HG03175 (cell line): ENCODE results near the gene TGM2.

Experiments
- ATAC-seq: cut with Tn5 transposase; IDR thresholded peaks from one replicate; pipeline ENCODE4 v1.9.1; 2021; ENCODE audit warnings: mild to moderate bottlenecking, moderate library complexity; ENCODE audit not compliant: unreplicated experiment

TGM2 gene

DNA sequence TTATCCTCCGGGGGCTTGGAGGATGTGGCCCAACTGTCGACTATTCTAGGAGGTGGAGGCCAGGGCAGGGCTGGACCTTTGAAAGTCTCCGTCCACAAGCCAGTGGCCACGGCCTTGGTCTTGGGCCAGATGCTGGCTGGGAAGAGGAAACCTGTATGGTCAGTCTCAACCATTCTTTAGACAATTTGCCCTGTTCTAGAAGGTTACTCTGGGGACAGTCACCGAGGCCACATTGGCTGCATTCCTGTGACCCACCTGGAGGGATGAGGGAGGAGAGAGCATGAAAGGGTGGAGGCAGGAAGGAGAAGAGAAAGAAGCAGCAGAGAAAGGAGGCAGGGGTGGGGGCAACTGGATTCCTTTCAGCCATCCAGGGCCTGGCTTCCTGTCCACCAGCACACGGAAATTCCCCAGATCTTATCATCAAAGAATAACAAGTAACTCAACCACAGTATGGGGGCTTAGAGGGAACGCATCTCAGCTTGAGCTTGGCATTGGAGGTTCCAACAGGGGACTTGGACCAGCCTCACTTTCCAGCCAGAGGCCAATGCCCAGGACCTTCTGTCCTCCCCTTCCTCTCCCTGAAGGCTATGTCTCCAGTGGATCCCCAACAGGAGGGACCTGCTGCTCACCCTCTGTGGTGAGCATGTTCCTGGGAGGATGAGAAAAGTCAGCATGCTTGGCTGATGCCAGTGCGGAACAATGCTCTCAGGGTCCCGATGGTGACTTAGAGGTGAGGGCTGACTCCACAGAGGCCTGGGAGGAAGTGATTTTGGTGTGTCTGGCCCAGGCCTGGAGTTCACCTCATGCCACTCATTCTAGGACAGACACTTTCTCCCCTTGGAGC, 30.4 kb downstream of the TGM2 start:
- ATAC-seq: no peak

DNA sequence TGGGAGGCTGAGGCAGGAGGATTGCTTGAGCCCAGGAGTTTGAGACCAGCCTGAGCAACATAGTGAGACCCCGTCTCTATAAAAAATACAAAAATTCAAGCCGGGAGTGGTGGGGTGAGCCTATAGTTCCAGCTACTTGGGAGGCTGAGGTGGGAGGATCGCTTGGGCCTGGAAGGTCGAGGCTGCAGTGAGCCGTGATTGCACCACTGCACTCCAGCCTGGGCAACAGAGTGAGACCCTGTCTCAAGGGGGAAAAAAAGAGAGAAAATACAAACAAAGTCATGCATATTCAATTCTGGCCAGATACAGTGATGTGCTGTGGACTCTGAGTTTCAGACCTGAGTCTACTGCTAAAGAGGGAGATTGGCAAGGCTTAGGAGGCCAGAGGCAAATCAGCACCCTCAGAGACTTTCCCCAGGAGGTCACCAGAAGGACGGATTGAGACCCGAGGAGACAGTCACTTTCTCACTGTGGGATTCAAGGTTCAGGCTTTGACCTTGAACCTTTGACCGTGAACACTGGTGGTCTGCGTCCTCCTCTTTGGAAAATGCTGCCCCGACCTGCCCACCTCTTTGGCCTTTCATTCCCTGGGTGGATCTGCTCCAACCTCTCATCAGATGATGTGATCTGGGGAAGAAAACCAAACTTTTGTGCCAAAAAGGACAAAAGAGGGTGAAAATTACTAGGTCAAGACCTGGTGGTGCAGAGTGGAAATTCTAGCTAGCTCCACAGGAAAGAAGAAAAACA, 31.2 kb downstream of the TGM2 start:
- ATAC-seq: no peak

DNA sequence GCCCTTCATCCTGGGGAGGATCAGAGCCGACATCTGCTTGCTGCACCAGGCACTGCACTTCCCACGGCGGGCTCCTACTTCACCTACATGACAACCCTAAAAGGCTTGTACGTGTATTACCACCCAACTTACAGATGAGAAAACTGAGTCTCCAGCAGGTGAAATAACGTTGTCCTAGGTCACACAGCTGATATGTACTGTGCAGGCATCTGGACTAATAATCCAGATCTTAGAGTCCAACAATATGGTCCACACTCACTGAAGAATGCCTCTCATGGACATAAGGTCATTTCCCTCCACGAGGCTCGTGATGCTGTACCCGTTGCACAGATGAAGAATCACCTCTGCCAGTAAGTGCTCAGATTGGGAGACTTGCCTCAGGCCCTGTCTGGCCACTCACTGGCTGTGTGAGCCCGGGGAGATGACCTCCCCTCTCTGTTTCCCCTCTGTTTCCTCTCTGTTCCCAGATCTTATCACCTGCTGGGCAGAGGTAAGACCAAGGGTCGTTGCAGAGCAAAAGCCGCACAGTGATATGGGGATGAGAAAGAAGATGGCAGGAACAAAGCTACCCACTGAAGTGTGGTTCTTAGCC, 32.1 kb downstream of the TGM2 start:
- no peak for ATAC-seq

DNA sequence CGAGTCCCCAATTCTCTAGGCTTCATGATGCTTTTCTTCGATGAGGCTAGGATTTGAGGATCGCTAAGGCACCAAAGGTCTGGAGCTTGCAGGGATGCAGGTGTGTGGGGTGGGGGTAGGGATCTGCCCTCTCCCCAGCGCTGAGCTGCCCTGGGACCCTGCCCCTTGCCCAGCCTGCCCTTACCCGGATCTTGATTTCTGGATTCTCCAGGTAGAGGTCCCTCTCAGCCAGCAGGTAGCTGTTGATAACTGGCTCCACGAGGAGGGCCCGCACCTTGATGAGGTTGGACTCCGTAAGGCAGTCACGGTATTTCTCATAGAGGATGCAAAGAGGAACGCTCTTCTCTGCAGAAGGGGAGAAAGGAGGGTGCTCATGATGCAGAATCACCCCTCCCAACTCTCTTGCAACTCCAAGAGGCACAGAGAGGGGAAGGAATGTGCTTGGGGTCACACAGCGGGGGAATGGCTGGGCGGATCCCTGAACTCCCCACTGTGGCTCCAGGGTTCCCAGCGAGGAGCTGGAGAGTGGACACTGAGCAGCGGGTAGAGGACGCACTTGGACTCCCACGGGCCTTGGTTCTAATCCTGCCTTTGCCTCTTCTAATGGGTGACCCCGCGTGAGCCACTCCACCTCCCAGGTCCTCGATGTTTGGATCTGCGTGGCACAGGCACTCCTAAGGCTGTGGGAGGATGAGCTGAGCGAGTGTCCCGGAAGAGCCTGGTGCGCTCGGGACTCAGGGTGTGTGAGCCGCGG, 32.7 kb downstream of the TGM2 start:
- ATAC-seq: no peak

DNA sequence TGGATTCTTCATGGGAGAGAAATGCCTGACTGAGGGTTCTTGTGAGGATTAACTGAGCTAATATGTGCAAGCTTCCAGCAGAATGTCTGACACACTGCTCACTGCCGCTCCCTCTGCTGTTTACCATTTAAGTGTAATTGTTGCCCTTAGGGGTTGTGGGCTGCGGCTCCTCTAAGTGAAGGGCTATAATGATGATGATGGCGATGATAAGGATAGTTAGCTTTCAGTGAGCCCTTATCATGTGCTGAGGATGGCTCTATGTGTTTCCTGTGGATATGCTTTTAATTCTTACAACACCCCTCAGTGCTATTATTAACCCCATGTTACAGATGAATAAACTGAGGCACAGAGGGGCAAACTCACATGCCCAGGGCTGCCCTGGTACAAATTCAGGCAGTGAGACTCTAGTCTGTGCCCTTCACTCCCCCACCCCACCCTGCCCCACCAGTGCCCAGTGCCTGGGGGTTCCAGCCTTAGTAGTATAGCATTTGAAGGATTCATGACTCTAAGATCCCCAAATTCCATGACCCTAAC, 33.4 kb downstream of the TGM2 start:
- ATAC-seq: no peak

DNA sequence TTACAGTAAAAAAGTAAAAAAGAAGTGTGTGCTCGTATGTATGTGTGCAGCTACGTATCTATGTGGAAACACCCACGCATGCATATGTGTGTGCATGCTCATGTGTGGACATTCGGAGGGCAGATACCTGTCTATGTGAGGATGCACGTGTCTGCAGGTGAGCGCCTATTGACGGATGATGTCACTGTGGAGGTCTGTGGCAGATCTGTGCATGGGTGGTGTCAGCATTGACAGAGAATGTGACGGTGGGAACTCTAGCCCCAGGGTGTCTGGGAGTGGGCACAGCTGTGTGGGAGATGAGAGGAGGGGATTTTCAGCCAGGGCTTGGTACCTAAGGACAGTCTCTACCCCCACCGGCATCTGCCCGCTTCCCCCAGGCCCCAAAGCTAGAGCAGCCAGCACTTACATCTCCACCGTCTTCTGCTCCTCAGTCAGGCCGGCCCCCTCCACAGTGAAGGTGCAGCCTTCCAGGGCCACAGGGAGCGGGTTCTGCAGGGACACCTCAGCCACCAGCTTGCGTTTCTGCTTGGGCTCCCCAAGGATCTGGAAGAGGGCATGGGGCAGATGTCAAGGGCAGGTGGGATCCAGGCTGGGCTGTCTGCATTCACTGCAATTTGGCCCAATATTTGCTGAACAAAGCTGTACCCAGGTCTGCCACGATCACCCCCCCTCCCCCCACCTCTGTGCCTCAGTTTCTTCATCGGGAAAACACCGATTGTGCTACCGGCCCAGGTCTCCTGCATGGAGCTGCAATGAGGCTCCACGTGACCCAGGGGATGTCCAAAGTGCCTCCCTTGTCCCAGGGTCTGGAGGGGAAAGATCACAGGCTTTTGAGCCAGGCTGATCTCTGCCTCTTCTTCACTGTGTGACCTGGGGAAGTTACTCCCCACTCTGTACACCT, 34.1 kb downstream of the TGM2 start:
- ATAC-seq: no peak

DNA sequence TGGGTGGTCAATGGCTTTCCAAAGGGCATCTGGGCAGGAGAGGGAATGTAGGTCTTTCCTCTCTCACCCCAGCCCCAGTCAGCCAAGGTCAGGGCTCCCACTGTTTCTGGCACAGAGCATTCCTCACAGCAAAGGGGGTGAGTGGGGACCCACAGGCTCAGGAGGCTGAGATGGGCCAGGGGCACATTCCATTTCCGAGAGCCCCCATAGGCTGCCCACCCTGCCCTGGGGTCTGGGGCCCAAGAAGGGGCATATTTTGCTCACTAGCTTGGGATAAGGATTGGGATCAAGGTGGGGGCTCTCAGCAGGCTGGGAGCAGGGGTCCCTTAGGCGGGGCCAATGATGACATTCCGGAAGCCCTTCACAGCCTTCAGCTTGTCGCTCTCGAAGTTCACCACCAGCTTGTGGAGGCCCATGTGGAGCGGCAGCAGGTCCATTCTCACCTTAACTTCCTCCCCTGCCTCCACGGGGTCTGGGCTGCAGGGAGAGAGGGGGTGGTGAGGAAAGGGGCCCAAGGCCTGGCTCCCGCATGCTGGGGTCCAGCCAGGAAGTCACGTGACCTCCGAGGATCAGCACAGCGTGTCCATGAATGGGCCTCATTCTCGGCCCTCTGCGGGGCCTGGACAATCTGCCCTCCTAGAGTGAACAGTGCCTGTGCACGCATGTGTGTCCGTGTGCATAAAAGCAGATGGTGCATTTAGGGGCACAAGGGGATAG, 35.0 kb downstream of the TGM2 start:
- no peak for ATAC-seq

DNA sequence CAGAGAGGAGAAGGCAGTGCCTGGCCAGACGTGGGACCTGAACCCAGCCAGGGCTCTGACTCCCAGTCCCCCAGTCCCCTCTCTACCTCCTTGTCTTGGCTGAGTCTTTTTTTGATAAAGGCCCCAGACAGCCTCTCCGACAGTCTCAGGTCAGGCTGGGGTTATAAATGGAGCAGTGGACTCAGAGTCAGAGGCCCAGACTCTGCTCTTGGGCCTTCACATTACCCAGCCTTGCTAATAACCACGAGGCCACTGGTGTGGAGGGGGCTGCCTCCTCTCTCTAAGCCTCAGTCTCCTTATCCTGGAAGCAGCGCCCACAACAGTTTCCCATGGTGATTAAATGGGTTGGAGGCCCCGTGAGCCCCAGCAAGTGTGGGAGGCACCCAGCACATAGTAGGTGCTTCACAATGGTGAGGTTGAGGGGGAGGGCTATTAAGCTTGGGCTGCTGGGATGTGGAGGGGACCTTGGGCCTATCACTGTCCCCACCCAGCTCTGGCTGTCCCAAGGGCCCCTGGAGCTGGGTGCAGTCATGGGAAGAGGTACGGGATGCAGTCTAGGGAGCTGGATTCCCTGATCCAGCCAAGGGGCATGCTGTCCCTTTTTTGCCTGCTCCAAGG, 35.7 kb downstream of the TGM2 start:
- ATAC-seq: no peak

DNA sequence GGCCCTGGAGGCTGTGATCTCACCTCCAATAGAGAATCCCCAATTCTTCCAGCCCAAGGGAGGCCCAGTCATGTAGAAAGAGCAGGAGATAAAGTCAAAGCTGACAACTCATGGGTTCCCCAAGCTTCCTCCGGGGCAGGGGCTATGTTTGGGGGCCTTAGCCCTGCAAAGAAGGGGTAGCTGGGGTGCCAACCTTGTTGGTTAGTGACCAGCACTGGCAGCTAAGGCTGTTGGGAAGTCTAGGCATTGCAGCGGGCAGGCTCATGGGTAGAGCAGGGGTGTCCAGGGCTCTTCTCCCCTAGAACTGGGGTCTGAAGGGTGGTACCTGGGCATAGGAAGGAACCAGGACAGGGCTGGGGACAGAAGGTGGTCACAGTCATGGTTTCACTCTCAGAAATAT, 36.4 kb downstream of the TGM2 start:
- no peak for ATAC-seq

DNA sequence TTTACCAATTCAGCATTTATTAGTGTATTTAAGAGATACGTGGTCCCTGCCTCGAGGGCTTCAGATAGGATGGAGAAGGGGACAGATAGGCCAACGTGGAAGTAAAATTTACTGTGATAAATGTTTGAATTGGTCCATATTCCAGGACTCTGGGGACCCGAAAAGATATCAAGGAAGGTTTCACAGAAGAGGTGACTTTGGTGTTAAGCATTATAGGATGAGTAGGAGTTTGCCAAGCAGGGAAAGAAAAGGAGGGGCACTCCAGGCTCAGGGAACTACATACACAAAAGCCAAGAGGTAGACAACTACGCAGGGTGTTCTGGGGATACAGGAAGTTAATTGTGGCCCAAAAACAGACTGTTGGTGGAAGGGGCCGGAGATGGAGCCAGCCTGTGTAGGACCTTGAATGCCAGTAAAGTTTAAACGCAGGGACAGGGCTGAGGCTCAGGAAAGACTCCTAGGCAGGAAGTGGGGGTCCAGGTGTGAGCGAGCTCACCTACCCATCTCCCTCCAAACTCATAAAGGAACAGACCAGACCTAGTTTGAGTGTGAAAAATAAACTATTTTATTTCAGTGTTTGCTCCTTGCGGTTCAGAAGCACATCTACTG, 37.0 kb downstream of the TGM2 start:
- ATAC-seq: no peak

DNA sequence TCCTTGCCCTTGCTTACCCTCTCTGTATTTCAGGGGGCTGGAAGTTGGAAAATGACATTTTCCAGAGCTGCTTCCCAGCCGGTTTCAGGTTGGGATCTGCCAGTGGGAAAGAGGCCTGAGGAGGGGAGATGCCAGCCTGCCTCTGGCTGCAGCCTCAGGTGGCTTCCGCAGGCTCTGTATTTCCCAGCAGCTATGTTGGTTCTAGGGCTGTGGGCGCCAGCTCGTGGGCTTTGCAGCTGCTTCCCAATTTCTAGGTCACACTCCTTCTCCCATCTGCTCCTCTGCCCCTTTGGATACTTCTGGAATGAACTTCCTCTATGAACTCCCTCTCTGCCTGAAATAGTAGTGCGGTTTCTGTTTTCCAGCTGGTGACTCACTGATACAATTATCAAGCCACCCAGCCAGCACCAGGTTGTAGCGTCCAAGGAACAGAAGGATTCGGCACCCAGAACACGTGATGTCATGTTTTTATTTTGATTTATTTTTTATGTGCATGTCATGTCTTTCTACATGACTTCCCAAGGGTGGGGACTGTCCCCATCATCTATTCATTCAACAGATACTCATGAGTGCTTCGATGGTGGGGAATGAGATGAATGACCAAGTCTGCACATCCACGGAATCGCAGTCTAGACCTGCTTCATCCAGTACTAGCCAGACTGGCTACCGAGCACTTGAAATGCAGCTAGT, 38.0 kb downstream of the TGM2 start:
- no peak for ATAC-seq

DNA sequence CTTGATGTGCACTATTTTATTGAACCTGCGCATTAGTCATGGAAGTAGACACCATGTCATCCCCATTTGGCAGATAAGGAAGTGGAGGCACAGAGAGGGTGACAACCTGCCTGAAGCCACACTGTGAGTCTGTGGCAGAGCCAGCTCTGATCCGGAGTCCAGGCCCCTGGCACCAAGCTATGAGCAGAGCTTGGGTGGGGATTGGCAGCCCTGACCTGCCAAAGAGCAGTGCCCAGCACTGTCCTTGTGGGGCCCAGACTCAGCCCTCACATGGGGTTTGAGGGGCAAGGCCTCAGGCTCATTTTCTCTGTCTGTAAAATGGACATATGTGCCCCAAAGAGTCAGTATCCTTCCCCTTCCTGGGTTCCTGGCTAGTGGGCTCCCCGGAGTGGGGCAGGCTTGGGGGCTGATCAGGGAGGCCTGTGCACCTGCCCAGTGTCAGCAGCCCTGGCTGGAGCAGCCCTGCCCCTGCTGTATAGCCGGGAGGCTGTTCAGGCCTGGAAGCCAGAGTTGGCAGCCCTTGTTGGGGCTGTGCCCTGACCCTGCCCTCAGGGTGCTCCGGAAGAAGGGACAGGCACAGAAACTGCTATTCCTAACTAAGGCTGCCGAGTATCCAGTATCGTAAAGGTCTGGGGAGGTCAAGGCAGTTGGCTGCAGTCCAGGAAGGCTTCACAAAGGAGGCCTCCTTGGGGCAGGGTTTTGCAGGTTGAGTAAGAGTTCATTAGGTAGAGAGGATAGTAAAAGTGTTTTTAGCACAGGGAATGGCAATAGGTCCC, 38.7 kb downstream of the TGM2 start:
- ATAC-seq: no peak

DNA sequence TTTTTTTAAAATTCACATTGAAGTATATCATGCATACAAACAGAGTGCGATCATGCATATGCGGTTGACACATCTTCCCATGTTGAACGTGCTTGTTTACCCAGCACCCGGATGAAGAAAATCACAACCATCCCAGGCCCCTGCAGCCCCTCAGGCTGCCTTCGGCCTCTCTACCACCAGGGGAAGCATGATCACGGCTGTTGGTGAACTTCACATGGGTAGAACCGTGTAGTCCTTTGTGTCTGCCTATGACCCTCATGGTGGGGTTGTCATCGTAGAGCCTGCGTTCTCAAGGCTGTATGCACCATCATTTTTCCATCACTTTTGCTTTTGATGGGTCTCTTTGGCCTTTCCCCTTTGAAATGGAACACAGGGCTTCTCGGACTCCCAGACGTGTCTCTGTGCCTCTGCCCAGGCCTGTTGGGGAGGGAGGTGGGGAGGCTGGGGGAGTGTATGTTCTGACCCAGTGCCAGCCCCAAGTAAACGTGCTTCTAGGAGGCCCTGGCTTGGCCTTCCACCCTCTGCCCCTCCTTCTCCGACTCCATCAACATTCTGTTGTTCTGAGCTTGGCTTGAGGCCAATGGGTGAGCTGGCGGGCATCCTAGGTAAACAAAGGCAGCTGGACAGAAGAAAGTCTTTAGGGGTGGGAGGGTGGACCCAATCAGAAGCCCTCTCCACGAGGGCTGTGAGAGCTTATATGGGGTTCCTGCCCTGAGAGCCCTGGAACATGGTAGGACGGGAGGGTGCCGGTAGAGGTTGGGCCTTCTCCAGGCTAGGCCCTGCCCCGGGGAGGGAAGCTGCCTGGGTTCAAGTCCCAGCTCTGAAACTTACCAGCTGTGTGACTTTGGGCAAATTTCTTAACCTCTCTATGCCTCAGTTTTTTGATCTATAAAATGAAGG, 39.7 kb downstream of the TGM2 start:
- ATAC-seq: no peak

DNA sequence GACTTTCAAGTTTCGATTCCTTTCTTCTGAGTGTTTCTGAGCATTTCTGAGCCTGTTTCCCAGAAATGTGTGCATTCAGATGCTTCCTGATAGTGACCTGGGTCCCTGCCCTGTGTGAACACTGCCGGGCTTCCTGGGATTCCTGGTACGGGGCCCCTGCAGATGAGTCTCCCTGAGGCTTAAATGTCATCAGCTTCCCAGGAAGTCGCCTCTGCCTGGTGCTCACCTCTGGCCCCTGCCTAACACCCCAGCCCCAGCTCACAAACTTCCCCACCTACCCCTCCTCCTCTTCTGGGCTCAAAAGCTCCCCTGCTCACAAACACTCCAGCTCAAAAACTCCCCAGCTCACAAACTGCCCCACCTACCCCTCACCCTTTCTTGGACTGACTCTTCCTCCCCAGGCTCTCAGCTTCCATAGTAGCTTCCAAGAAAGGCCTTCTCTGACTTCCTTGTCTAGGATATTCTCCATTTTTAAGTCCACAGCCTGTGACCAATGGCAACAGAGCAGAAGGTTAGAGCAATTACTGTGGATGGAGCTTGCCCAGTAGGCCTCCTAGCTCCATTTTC, 42.0 kb downstream of the TGM2 start:
- ATAC-seq: no peak

DNA sequence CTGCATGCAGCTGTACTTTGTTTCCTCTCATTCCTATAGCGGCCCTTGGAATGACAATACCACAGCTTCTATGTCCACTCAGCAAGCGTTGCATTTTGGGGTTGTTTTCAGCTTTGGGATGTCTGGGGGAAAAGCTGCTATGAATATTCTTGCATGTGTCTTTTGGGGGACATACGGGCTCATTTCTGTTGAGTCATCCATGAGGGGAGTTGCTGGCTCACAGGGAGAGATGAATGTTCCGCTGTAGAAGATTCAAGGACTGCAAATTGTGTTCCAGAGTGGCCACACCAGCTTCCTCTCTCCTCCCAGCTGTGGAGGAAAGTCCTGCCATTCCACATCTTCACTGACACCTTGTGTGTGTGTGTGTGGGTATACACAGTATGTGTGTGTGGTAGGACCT, 43.3 kb downstream of the TGM2 start:
- ATAC-seq: no peak

DNA sequence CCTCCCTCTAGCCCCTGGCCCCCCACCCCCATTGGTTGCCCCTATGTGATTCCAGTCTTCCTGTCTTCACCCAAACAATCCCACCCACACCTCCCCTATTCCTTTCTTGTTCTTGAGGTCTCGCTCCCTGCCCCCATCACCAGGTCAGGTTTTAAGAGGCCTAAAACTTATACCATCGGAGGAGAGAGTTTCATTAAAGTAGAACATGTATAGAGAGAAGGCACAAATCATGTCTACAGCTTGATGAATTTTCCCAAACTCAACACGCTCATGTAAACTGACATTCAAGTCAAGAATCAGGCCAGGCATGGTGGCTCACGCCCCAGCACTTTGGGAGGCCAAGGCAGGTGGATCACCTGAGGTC, 44.5 kb downstream of the TGM2 start:
- ATAC-seq: no peak
